Measurements from ENCODE around the gene STING1. TPM values are rescaled to one million over a fixed set of nuclear protein-coding genes. Genes with fewer than 3 reads are reported as not detected.

The STING1 gene
- total RNA-seq, 1 donor from 2014 or later: 1.1 TPM

- no peak for TF ChIP-seq CTCF (IDR thresholded peaks at IDR 0.05)
- Mint-ChIP-seq H3K4me3 (no peak overlapping the region), H3K4me1 (peaks cover 5% of the 10 kb centered on the region), H3K27ac (no peak overlapping the region), H3K36me3 (ENCODE audit: low read depth) (peaks cover 36% of the 10 kb centered on the region), H3K27me3 (no peaks in the 10 kb centered on the region), H3K9me3 (no peaks in the 10 kb centered on the region)
- intact Hi-C loops (cut with micrococcal nuclease): no loop called here
- DNase-seq (no peak), ATAC-seq (ENCODE audit: low read depth) (no peak)
- POLR2A ChIA-PET: interaction anchor here (1.0 kb wide), 1 partner anchor 129 kb away, joined by 3 read pairs; no protein-coding TSS in a partner anchor
- CTCF ChIA-PET: interaction anchor here (8.6 kb wide), 1 partner anchor 89 kb away, joined by 131 read pairs; no protein-coding TSS in a partner anchor
Measured at GRCh38 chr5:139426203-139426885, 56.2 kb downstream of the STING1 start.

Other genes with a start within 250 kb of the STING1 start
- gene MATR3, start 189.0 kb downstream of the STING1 start, total RNA-seq: 242 and 294 TPM in 2 replicates
- gene PAIP2, start 140.9 kb downstream of the STING1 start, total RNA-seq: 79.7 and 80.8 TPM in 2 replicates
- 1.4 and 1.8 TPM in 2 replicates for gene SLC23A1, start 99.5 kb downstream of the STING1 start, total RNA-seq
- gene MZB1, start 92.8 kb downstream of the STING1 start, total RNA-seq: 47.1 and 50.5 TPM in 2 replicates
- 3.5 and 3.6 TPM in 2 replicates for gene PROB1, start 87.7 kb downstream of the STING1 start, total RNA-seq
- 6.4 and 9.3 TPM in 2 replicates for gene SPATA24, start 78.7 kb downstream of the STING1 start, total RNA-seq
- gene DNAJC18, start 43.2 kb downstream of the STING1 start, total RNA-seq: 9.1 and 9.6 TPM in 2 replicates
- not detected in 2 replicates for gene ECSCR, start 20.0 kb downstream of the STING1 start, total RNA-seq
- not detected in 2 replicates for gene SMIM33, start 11.8 kb downstream of the STING1 start, total RNA-seq
- gene UBE2D2, start 78.6 kb upstream of the STING1 start, total RNA-seq: 152 and 172 TPM in 2 replicates
- gene CXXC5, start 165.6 kb upstream of the STING1 start, total RNA-seq: 94.9 and 115 TPM in 2 replicates

Measured in activated B cell treated with CpG ODN at 0.5 μM for 24 hours (primary cell).